Testis (tissue), 2 donors: Measurements from ENCODE around the gene DPEP2.

ENCODE experiments used
- CTCF ChIP-seq, 3 experiments: fragments of 450-650 bp in 2 of 3; fragments of 200-600 bp in 1 of 3; sonication (generic) in 1 of 3; IDR thresholded peaks; one replicate each; pipeline ENCODE4 v1.5.1; 2016 to 2019; ENCODE audit warnings: antibody characterized with exemption in 3 of 3, mild to moderate bottlenecking in 2 of 3, moderate library complexity in 1 of 3
- POLR2A ChIP-seq: fragments of 450-650 bp; IDR thresholded peaks from one replicate; pipeline ENCODE4 v1.6.1; 2017; ENCODE audit warnings: antibody characterized with exemption, mild to moderate bottlenecking, moderate library complexity

- TF ChIP-seq POLR2A: no peak
- no peak for TF ChIP-seq CTCF (IDR thresholded peaks at IDR 0.05)
Measured at GRCh38 chr16:67996666-67997065, 2.6 kb downstream of the DPEP2 start.
